Fibroblast of pulmonary artery (primary cell): ENCODE data around the gene QSOX2.
A peak's percentile ranks its signal among the peaks of the same experiment; 100 is the strongest.

ENCODE experiments used
- DNase-seq: peaks from one replicate; pipeline ENCODE4 v3.0.0-alpha.2; 2010; ENCODE audit warnings: low read depth
- H3K4me3 ChIP-seq: replicated peaks from 2 replicates; pipeline ENCODE4 v1.5.1; 2011; ENCODE audit warnings: low read depth, mild to moderate bottlenecking, control low read depth, low read length, moderate library complexity
- CTCF ChIP-seq: IDR thresholded peaks from 2 replicates; pipeline ENCODE4 v1.5.1; 2011; ENCODE audit warnings: mild to moderate bottlenecking, control low read depth, low read length, inconsistent platforms; ENCODE audit errors: missing control alignments

Gene QSOX2

GRCh38 chr9:136243631-136244030, 2.0 kb downstream of the QSOX2 start:
- no peak for DNase-seq
- no peak overlapping the region for H3K4me3 ChIP-seq
- no peak for TF ChIP-seq CTCF

GRCh38 chr9:136242918-136243525, 2.6 kb downstream of the QSOX2 start:
- TF ChIP-seq CTCF = no peak
- no peak overlapping the region for H3K4me3 ChIP-seq
- peak; percentile 8 for DNase-seq

GRCh38 chr9:136242248-136242647, 3.4 kb downstream of the QSOX2 start:
- TF ChIP-seq CTCF = no peak
- H3K4me3 ChIP-seq = no peak overlapping the region
- no peak for DNase-seq

- DNase-seq = no peak
- no peak overlapping the region for H3K4me3 ChIP-seq
- TF ChIP-seq CTCF = no peak
Observed at GRCh38 chr9:136241542-136241941, 4.1 kb downstream of the QSOX2 start.

- TF ChIP-seq CTCF = no peak
- DNase-seq = no peak
- no peak overlapping the region for H3K4me3 ChIP-seq
Observed at GRCh38 chr9:136240941-136241340, 4.7 kb downstream of the QSOX2 start.

GRCh38 chr9:136239983-136240330, 5.7 kb downstream of the QSOX2 start:
- H3K4me3 ChIP-seq = no peak overlapping the region
- no peak for TF ChIP-seq CTCF
- DNase-seq = no peak

- TF ChIP-seq CTCF = no peak
- DNase-seq = no peak
- no peak overlapping the region for H3K4me3 ChIP-seq
Observed at GRCh38 chr9:136239135-136239982, 6.3 kb downstream of the QSOX2 start.
